Keratinocyte (primary cell): ENCODE measurements around the gene TECTB.

Experiments
- CTCF ChIP-seq, 3 experiments: IDR thresholded peaks in 1 of 3; conservative IDR thresholded peaks in 1 of 3; optimal IDR thresholded peaks in 1 of 3; 2 replicates in 2 of 3; 3 replicates in 1 of 3; pipeline versions ENCODE3 to v1.5.1; 2011; ENCODE audit warnings: low read length in 3 of 3, mild to moderate bottlenecking in 3 of 3, moderate library complexity in 2 of 3, control low read depth in 1 of 3, inconsistent platforms in 1 of 3; ENCODE audit not compliant: insufficient read depth in 2 of 3; ENCODE audit errors: extremely low read depth in 1 of 3
- EZH2 ChIP-seq: IDR thresholded peaks from one replicate; pipeline ENCODE4 v1.6.1; 2012; ENCODE audit warnings: inconsistent platforms, mild to moderate bottlenecking, low read length, moderate library complexity

GRCh38 chr10:112235920-112236319 lies 47.3 kb upstream of the TECTB start:
- no peak for TF ChIP-seq CTCF (optimal IDR thresholded peaks at IDR 0.05 in 1 of 3, IDR thresholded peaks at IDR 0.05 in 1 of 3, conservative IDR thresholded peaks at IDR 0.05 in 1 of 3; ENCODE audit: extremely low read depth in 1 of 3, insufficient read depth in 2 of 3, low read length in 3 of 3)
- no peak for TF ChIP-seq EZH2
